SH-SY5Y (cell line): Measurements from ENCODE around the gene CYFIP2.

ENCODE experiments used
- GATA2 ChIP-seq: IDR thresholded peaks from 2 replicates; pipeline ENCODE4 v1.6.1; 2011; ENCODE audit warnings: mild to moderate bottlenecking, low read depth, low read length
- GATA3 ChIP-seq: IDR thresholded peaks from 2 replicates; pipeline ENCODE4 v1.6.1; 2011; ENCODE audit warnings: low read depth, mild to moderate bottlenecking, low read length, moderate library complexity

DNA sequence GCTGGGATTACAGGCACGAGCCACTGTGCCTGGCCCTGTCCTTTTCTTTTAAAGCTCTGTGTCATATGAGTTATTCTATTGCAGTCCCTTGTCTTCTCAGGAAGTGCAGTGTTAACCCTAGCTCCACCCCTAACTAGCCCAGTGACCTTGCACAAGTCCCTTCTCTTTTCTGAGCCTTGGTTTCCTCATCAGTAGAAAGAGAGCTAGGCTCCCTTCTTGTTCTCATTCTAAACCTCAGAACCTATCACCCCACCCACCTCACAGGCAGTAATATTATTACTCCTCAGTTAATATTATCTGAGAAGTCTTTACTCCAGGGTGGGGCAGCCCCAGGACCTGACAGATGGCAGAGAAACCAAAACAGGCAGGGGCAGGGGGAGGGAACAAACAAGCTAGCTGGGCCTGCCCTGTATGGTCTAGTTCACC lies 7.2 kb downstream of the CYFIP2 start:
- TF ChIP-seq GATA3 = no peak
- no peak for TF ChIP-seq GATA2
